ENCODE results near the gene TIGD7. TPM values are rescaled to one million over a fixed set of nuclear protein-coding genes. Genes with fewer than 3 reads are reported as not detected.
"Not testable (repeated sequence)": the region's sequence is repeated elsewhere in the genome, so short reads cannot be mapped to it uniquely, and the experiment has no call there.

TIGD7 gene
- total RNA-seq, 1 donor from 2014 or later = 3.5 TPM

- intact Hi-C loops (cut with micrococcal nuclease) = loop anchor here (1.0 to 10.0 kb wide), 9 partner anchors 19 to 332 kb away; partner anchors contain the start of genes NAA60, OR1F1, SLX4 and TIGD7
These were observed 22.3 kb downstream of the TIGD7 start, which contains the start of gene ZNF263 for GRCh38 chr16:3282730-3283542. TSS of gene ZNF263 (plus strand) at chr16:3283491. CDS start at chr16:3283819, 328 bp downstream.

GRCh38 chr16:3282103-3282729 is 23.0 kb downstream of the TIGD7 start:
- intact Hi-C loops (cut with micrococcal nuclease) = loop anchor here (2.0 to 10.0 kb wide), 5 partner anchors 47 to 333 kb away; partner anchors contain the start of genes NAA60, OR1F1, SLX4 and ZNF200

- intact Hi-C loops (cut with micrococcal nuclease) = loop anchor here (5.0 to 10.0 kb wide), 4 partner anchors 97 to 333 kb away; partner anchors contain the start of genes NAA60, OR1F1, SLX4 and ZNF597
These were observed 23.9 kb downstream of the TIGD7 start for GRCh38 chr16:3281222-3281820.

- intact Hi-C loops (cut with micrococcal nuclease) = no loop called here
These were observed 28.6 kb downstream of the TIGD7 start for GRCh38 chr16:3276679-3277078.

- intact Hi-C loops (cut with micrococcal nuclease) = no loop called here
These were observed 30.3 kb downstream of the TIGD7 start for GRCh38 chr16:3274947-3275346.

GRCh38 chr16:3274490-3274889 is 30.7 kb downstream of the TIGD7 start:
- intact Hi-C loops (cut with micrococcal nuclease) = no loop called here

- intact Hi-C loops (cut with micrococcal nuclease) = not testable (repeated sequence)
These were observed 33.9 kb downstream of the TIGD7 start for GRCh38 chr16:3271281-3271680.

GRCh38 chr16:3270718-3271117 is 34.5 kb downstream of the TIGD7 start:
- intact Hi-C loops (cut with micrococcal nuclease) = not testable (repeated sequence)

GRCh38 chr16:3268294-3268693 is 36.9 kb downstream of the TIGD7 start:
- intact Hi-C loops (cut with micrococcal nuclease) = no loop called here

- intact Hi-C loops (cut with micrococcal nuclease) = no loop called here
These were observed 38.2 kb downstream of the TIGD7 start for GRCh38 chr16:3266873-3267537.

GRCh38 chr16:3264137-3265036 is 40.8 kb downstream of the TIGD7 start:
- intact Hi-C loops (cut with micrococcal nuclease) = loop anchor here (1.0 to 5.0 kb wide), 5 partner anchors 19 to 236 kb away; partner anchors contain the start of genes TIGD7, ZNF200, ZNF263 and ZNF75A

- intact Hi-C loops (cut with micrococcal nuclease) = loop anchor here (5.0 kb wide), 1 partner anchor 195 kb away; no protein-coding TSS in a partner anchor
These were observed 42.7 kb downstream of the TIGD7 start for GRCh38 chr16:3262517-3262916.

GRCh38 chr16:3259836-3260235 is 45.4 kb downstream of the TIGD7 start:
- intact Hi-C loops (cut with micrococcal nuclease) = loop anchor here (5.0 kb wide), 1 partner anchor 197 kb away; no protein-coding TSS in a partner anchor

- intact Hi-C loops (cut with micrococcal nuclease) = no loop called here
These were observed 48.3 kb downstream of the TIGD7 start for GRCh38 chr16:3256866-3257465.

GRCh38 chr16:3256146-3256865 is 48.9 kb downstream of the TIGD7 start, which contains the start of gene MEFV:
TSS of gene MEFV (minus strand) at chr16:3256633. CDS start at chr16:3256587, 46 bp downstream.
- intact Hi-C loops (cut with micrococcal nuclease) = no loop called here

GRCh38 chr16:3254309-3254708 is 50.9 kb downstream of the TIGD7 start:
- intact Hi-C loops (cut with micrococcal nuclease) = no loop called here

GRCh38 chr16:3252967-3253366 is 52.3 kb downstream of the TIGD7 start:
- intact Hi-C loops (cut with micrococcal nuclease) = no loop called here

GRCh38 chr16:3249451-3249850 is 55.8 kb downstream of the TIGD7 start:
- intact Hi-C loops (cut with micrococcal nuclease) = no loop called here

GRCh38 chr16:3249020-3249419 is 56.2 kb downstream of the TIGD7 start:
- intact Hi-C loops (cut with micrococcal nuclease) = no loop called here
